ENCODE results near the gene CCDC88C.
"Not testable (repeated sequence)": the region's sequence is repeated elsewhere in the genome, so short reads cannot be mapped to it uniquely, and the experiment has no call there.

Gene CCDC88C

DNA sequence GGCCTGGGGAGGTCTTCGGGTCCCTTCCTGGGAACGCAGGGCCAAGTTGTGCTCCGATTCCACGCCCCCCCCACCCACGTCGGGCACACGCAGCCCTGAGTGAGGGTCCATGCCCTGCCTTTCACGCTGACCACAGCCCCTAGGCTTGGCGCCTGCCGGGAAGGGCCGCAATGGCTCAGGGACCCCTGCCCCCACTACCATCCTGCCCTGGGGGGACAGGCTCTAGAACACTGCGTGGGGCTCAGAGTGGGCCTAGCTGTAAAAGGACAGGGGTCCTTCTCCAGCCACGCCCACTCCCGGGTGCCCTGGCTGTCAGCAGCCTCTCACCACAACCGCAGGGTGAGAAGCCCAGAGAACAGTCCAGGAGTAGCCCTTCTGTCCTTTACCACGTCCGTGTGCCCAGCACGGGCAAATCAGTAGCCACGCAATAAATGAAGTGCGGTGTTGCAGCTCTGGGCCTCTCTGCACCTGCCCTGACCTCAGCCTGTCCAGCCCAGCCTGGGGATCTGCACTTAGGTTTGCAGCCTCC lies 163.8 kb downstream of the CCDC88C start:
- DNase-seq (ENCODE audit: low spot score in 2 of 2) (no peak), ATAC-seq (replicated peaks; ENCODE audit: extremely low read depth, poor library complexity, severe bottlenecking) (no peak)
- Mint-ChIP-seq H3K4me3 (peak overlapping the region; percentile 82), H3K9me3 (no peaks in the 10 kb centered on the region), H3K27me3 (no peaks in the 10 kb centered on the region), H3K36me3 (ENCODE audit: insufficient read depth) (peaks cover 31% of the 10 kb centered on the region), H3K4me1 (peaks cover 74% of the 10 kb centered on the region), H3K27ac (ENCODE audit: low read depth) (peak overlapping the region; percentile 92)

DNA sequence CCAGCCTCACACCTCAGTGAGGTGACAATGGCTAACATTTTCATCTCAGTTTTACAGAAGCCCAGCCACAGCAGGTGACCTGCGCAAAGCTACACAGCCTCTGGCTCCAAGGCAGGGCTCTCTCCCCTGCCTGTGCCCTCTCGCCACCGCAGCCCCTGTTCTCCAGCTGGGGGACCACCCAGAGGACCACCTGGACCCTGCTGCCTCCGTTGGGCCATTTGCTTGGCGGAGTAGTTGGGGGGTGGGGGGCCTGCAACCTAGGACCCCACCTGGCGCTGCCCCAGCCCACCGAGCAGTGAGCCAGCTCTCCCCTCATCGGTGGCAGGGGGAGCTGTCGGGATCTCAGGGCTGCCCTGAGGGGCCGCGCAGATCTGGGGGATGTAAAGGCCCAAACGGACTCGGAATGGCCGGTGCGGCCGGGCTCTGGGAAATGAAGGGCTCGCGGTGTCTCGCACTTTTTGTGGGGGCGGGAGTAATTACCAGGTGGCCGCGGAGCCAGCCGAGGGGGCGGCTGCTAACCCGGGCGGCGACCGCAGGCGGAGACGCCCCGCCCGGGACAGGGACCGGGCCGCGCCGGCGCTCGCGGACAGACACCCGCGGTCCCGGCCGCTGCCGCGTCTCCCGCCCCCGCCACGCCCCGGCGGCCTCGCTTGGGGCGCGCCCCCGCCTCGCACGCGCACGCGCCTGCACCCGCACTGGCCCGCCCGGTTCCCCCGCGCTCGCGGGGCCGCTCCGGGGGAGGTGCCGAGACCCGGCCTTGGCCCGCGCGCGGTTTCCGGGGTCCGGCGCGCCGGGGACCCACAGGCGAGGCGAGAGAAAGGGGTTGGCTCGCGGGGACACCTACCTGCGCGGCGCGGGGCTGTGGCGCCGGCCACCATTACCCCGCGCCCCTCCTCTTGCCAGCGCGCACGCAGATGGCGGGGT lies 164.5 kb downstream of the CCDC88C start:
- DNase-seq (ENCODE audit: low spot score in 2 of 2) (no peak), ATAC-seq (replicated peaks; ENCODE audit: extremely low read depth, poor library complexity, severe bottlenecking) (peak; percentile 24)

DNA sequence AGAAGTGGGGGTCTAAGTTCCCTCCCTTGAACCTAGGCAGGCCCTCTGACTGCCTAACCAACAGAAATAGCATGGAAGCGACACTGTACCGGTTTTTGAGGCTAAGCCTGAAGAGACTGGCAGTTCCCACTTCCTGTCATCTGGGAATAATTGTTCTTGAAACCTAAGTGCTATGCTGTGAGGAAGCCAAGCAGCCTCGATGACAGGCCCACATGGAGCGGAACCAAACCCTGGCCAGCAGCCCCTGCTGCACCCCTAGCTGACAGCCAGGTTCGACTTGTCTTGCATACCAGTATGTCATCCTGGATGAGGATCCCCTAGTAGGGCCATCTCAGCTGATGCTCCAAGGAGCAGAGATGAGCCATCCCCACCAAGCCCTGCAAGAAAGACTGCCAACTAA lies 166.7 kb downstream of the CCDC88C start:
- DNase-seq (ENCODE audit: low spot score in 2 of 2) = no peak
- Mint-ChIP-seq H3K27me3 (no peaks in the 10 kb centered on the region), H3K9me3 (peaks cover 6% of the 10 kb centered on the region), H3K4me3 (peak overlapping the region; percentile 60), H3K36me3 (ENCODE audit: insufficient read depth) (peaks cover 30% of the 10 kb centered on the region), H3K27ac (ENCODE audit: low read depth) (peak overlapping the region; percentile 83), H3K4me1 (peaks cover 74% of the 10 kb centered on the region)
- ATAC-seq (replicated peaks; ENCODE audit: extremely low read depth, poor library complexity, severe bottlenecking) = no peak

More for the DNA sequence above, 164.5 kb downstream of the CCDC88C start:
- H3K4me3 Mint-ChIP-seq = peak overlapping the region; percentile 82
- H3K27me3 Mint-ChIP-seq = no peaks in the 10 kb centered on the region
- peaks cover 75% of the 10 kb centered on the region for H3K4me1 Mint-ChIP-seq
- H3K9me3 Mint-ChIP-seq = no peaks in the 10 kb centered on the region
- peaks cover 30% of the 10 kb centered on the region for H3K36me3 Mint-ChIP-seq (ENCODE audit: insufficient read depth)
- peak overlapping the region; percentile 83 for H3K27ac Mint-ChIP-seq (ENCODE audit: low read depth)

GRCh38 chr14:91249841-91250616 lies 167.6 kb downstream of the CCDC88C start:
- peaks cover 72% of the 10 kb centered on the region for H3K4me1 Mint-ChIP-seq

DNA sequence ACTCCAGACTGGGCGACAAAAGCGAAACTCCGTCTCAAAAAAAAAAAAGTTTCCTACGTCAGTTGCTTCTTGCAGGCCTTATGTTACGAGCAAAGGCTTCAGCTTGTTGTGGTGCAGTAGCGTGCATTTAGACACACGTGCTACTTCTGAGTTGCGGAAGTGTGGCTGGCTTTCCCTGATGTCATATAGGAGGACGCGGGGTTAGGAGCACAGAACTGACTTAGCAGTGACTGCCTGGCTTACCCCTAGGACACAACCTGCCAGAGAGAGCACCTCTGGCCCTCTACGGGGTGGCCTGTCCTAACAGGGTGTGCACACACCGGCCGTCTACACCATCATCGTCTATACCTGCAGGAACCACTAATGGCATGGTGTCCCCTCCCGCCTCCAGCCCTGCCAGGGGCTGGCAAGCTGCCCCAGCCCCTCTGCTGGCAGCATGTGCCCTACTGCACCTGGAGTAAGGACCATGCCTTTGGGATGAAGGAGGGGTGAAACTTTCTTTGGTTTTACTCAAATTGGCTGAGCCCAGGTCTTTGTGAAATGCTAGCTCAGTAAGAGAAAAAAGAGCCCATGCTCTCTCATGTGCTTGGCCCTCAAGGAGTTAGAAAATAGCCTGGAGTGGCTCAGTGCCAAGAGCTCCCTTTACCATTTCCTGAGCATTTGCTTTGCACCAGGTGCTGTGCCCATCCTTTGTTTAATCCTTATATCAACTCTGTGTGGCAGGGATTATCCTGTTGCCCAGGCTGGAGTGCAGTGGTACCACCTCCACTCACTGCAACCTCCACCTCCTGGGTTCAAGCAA lies 171.4 kb downstream of the CCDC88C start:
- Mint-ChIP-seq H3K4me3 (peak overlapping the region; percentile 86), H3K9me3 (peaks cover 6% of the 10 kb centered on the region), H3K36me3 (ENCODE audit: insufficient read depth) (peaks cover 38% of the 10 kb centered on the region), H3K27ac (ENCODE audit: low read depth) (peak overlapping the region; percentile 83), H3K4me1 (peaks cover 83% of the 10 kb centered on the region), H3K27me3 (no peaks in the 10 kb centered on the region)
- peak; percentile 56 for ATAC-seq (replicated peaks; ENCODE audit: extremely low read depth, poor library complexity, severe bottlenecking)
- peak in 1 of 2 donors; percentile 69 for DNase-seq (ENCODE audit: low spot score in 2 of 2)

More at GRCh38 chr14:91249841-91250616, 167.6 kb downstream of the CCDC88C start:
- H3K36me3 Mint-ChIP-seq (ENCODE audit: insufficient read depth) = peaks cover 28% of the 10 kb centered on the region
- peaks cover 6% of the 10 kb centered on the region for H3K9me3 Mint-ChIP-seq
- DNase-seq (ENCODE audit: low spot score in 2 of 2) (peak in 1 of 2 donors; percentile 37), ATAC-seq (replicated peaks; ENCODE audit: extremely low read depth, poor library complexity, severe bottlenecking) (peak; percentile 2)
- peak overlapping the region; percentile 60 for H3K4me3 Mint-ChIP-seq
- peak overlapping the region; percentile 83 for H3K27ac Mint-ChIP-seq (ENCODE audit: low read depth)
- no peaks in the 10 kb centered on the region for H3K27me3 Mint-ChIP-seq

GRCh38 chr14:91245616-91246015 lies 172.0 kb downstream of the CCDC88C start:
- Mint-ChIP-seq H3K4me3 (peak overlapping the region; percentile 86), H3K27ac (ENCODE audit: low read depth) (peak overlapping the region; percentile 83), H3K36me3 (ENCODE audit: insufficient read depth) (peaks cover 38% of the 10 kb centered on the region), H3K4me1 (peaks cover 83% of the 10 kb centered on the region)
- not testable (repeated sequence) for H3K9me3 Mint-ChIP-seq; DNase-seq (ENCODE audit: low spot score in 2 of 2); ATAC-seq (replicated peaks; ENCODE audit: extremely low read depth, poor library complexity, severe bottlenecking); H3K27me3 Mint-ChIP-seq

- Mint-ChIP-seq H3K9me3 (peaks cover 6% of the 10 kb centered on the region), H3K36me3 (ENCODE audit: insufficient read depth) (peaks cover 33% of the 10 kb centered on the region), H3K4me3 (peak overlapping the region; percentile 86), H3K27me3 (no peaks in the 10 kb centered on the region), H3K27ac (ENCODE audit: low read depth) (peak overlapping the region; percentile 83), H3K4me1 (peaks cover 83% of the 10 kb centered on the region)
- DNase-seq (ENCODE audit: low spot score in 2 of 2) (peak in 1 of 2 donors; percentile 59), ATAC-seq (replicated peaks; ENCODE audit: extremely low read depth, poor library complexity, severe bottlenecking) (peak; percentile 44)
Observed at GRCh38 chr14:91245029-91245428, 172.6 kb downstream of the CCDC88C start.

- no peaks in the 10 kb centered on the region for H3K27me3 Mint-ChIP-seq
- ATAC-seq (replicated peaks; ENCODE audit: extremely low read depth, poor library complexity, severe bottlenecking) (peak; percentile 10), DNase-seq (ENCODE audit: low spot score in 2 of 2) (no peak)
- peaks cover 33% of the 10 kb centered on the region for H3K36me3 Mint-ChIP-seq (ENCODE audit: insufficient read depth)
- H3K9me3 Mint-ChIP-seq = peaks cover 6% of the 10 kb centered on the region
- H3K4me1 Mint-ChIP-seq = peaks cover 83% of the 10 kb centered on the region
- H3K27ac Mint-ChIP-seq (ENCODE audit: low read depth) = peak within 1 kb of the TSS; percentile 83
- peak within 1 kb of the TSS; percentile 86 for H3K4me3 Mint-ChIP-seq
Observed at GRCh38 chr14:91244501-91244901, 173.1 kb downstream of the CCDC88C start, which contains the start of gene GPR68. TSS of gene GPR68 (minus strand) at chr14:91244704. CDS start at chr14:91235050, 9,654 bp downstream.

DNA sequence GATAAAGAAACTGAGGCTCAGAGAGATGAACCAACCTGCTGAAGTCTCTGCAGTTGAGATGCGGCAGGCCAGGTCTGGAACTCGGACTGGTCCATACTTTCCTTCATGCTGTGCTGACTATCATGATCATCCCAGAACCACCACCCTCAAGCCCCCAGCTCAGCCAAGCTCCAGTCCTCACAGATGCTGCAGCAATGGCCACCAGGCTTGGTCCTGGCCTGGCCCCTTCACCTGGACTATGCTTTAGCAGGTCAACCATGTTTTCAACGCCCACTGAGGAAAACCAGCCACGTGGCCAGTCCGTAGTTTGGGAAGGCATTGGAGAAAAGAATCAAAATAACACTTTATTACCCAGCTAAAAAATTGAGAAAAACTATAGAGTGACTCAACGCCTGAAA lies 174.5 kb downstream of the CCDC88C start:
- H3K36me3 Mint-ChIP-seq (ENCODE audit: insufficient read depth) = peaks cover 38% of the 10 kb centered on the region
- H3K4me3 Mint-ChIP-seq = peak overlapping the region; percentile 86
- H3K27me3 Mint-ChIP-seq = no peaks in the 10 kb centered on the region
- H3K27ac Mint-ChIP-seq (ENCODE audit: low read depth) = peak overlapping the region; percentile 83
- H3K4me1 Mint-ChIP-seq = peaks cover 86% of the 10 kb centered on the region
- ATAC-seq (replicated peaks; ENCODE audit: extremely low read depth, poor library complexity, severe bottlenecking) (no peak), DNase-seq (ENCODE audit: low spot score in 2 of 2) (no peak)
- H3K9me3 Mint-ChIP-seq = peaks cover 6% of the 10 kb centered on the region

- Mint-ChIP-seq H3K4me1 (peaks cover 86% of the 10 kb centered on the region), H3K27ac (ENCODE audit: low read depth) (peak overlapping the region; percentile 83), H3K4me3 (peak overlapping the region; percentile 86), H3K27me3 (no peaks in the 10 kb centered on the region), H3K36me3 (ENCODE audit: insufficient read depth) (peaks cover 41% of the 10 kb centered on the region), H3K9me3 (peaks cover 5% of the 10 kb centered on the region)
- DNase-seq (ENCODE audit: low spot score in 2 of 2) (no peak), ATAC-seq (replicated peaks; ENCODE audit: extremely low read depth, poor library complexity, severe bottlenecking) (no peak)
Observed at GRCh38 chr14:91242635-91243034, 175.0 kb downstream of the CCDC88C start.

GRCh38 chr14:91241863-91242262 lies 175.8 kb downstream of the CCDC88C start:
- H3K27me3 Mint-ChIP-seq = no peaks in the 10 kb centered on the region
- H3K9me3 Mint-ChIP-seq = no peaks in the 10 kb centered on the region
- peak overlapping the region; percentile 86 for H3K4me3 Mint-ChIP-seq
- H3K36me3 Mint-ChIP-seq (ENCODE audit: insufficient read depth) = peaks cover 43% of the 10 kb centered on the region
- H3K27ac Mint-ChIP-seq (ENCODE audit: low read depth) = peak overlapping the region; percentile 83
- DNase-seq (ENCODE audit: low spot score in 2 of 2) (no peak), ATAC-seq (replicated peaks; ENCODE audit: extremely low read depth, poor library complexity, severe bottlenecking) (no peak)
- peaks cover 82% of the 10 kb centered on the region for H3K4me1 Mint-ChIP-seq
